H1 (cell line): ENCODE measurements around the gene TIMP4. TPM values are rescaled to one million over a fixed set of nuclear protein-coding genes. Genes with fewer than 3 reads are reported as not detected.

Experiments
- CTCF ChIA-PET: fragments of 300-600 bp; sonication (Branson Sonifier 250); formaldehyde crosslinking; loops from one replicate; lab custom pipeline; 2021; ENCODE audit not compliant: partially characterized antibody; lab: Charles Lee
- POLR2A ChIA-PET: fragments of 300-600 bp; sonication (Branson Sonifier 250); formaldehyde crosslinking; loops from one replicate; lab custom pipeline; 2021; ENCODE audit warnings: inconsistent platforms; ENCODE audit not compliant: partially characterized antibody; lab: Charles Lee
- DNase-seq, 2 experiments: peaks; one replicate each; pipeline versions ENCODE4 v3.0.0 to v3.0.0-alpha.2; 2010 to 2022; ENCODE audit warnings: low spot score in 2 of 2, low read depth in 1 of 2, mixed read lengths in 1 of 2
- FAIRE-seq: peaks from 2 replicates; lab custom pipeline; 2011; peaks lifted over from hg19 to GRCh38; lab: Jason Lieb, UNC
- H2AFZ ChIP-seq: 2 replicates; pipeline ENCODE4 v1.8.1; 2012; ENCODE audit warnings: low read length, inconsistent platforms
- H2AK5ac ChIP-seq: 2 replicates; pipeline ENCODE4 v1.6.1; 2013; ENCODE audit warnings: low read depth, low read length
- H2BK120ac ChIP-seq: replicated peaks from 2 replicates; pipeline ENCODE3; 2013; ENCODE audit warnings: low read depth, low read length, inconsistent platforms
- H2BK12ac ChIP-seq: 2 replicates; pipeline ENCODE4 v1.6.1; 2013; ENCODE audit warnings: low read depth, low read length
- H2BK15ac ChIP-seq: 2 replicates; pipeline ENCODE4 v1.6.1; 2013; ENCODE audit warnings: low read length
- H2BK20ac ChIP-seq: 2 replicates; pipeline ENCODE4 v1.6.1; 2013; ENCODE audit warnings: low read length
- H2BK5ac ChIP-seq: 2 replicates; pipeline ENCODE4 v1.6.1; 2013; ENCODE audit warnings: low read depth, low read length
- H3K14ac ChIP-seq: 2 replicates; pipeline ENCODE4 v1.6.1; 2013; ENCODE audit warnings: inconsistent platforms; ENCODE audit not compliant: insufficient read length
- H3K18ac ChIP-seq: 2 replicates; pipeline ENCODE4 v1.6.1; 2013; ENCODE audit warnings: low read length; ENCODE audit errors: extremely low read depth
- H3K23ac ChIP-seq: 2 replicates; pipeline ENCODE4 v1.6.1; 2013; ENCODE audit warnings: inconsistent platforms; ENCODE audit not compliant: insufficient read length
- H3K23me2 ChIP-seq: 2 replicates; pipeline ENCODE4 v1.6.1; 2013; ENCODE audit warnings: low read depth, low read length
- H3K27ac ChIP-seq: 2 replicates; pipeline ENCODE4 v1.6.1; 2011; ENCODE audit warnings: low read depth, low read length, inconsistent platforms
- H3K27me3 ChIP-seq, 4 experiments: replicated peaks in 1 of 4; 1 replicate in 1 of 4; 2 replicates in 3 of 4; pipeline versions ENCODE4 v1.6.1 to v1.8.1; 2011 to 2013; ENCODE audit warnings: low read length in 3 of 4, mild to moderate bottlenecking in 3 of 4, inconsistent platforms in 2 of 4, mixed read lengths in 2 of 4, moderate library complexity in 1 of 4; ENCODE audit not compliant: control insufficient read depth in 3 of 4, insufficient read depth in 3 of 4; ENCODE audit errors: extremely low read depth in 1 of 4
- H3K36me3 ChIP-seq, 4 experiments: 2 replicates each; pipeline versions ENCODE4 v1.6.1 to v1.8.1; 2011 to 2013; ENCODE audit warnings: mild to moderate bottlenecking in 4 of 4, low read length in 3 of 4, moderate library complexity in 2 of 4, control low read depth in 1 of 4, inconsistent platforms in 1 of 4; ENCODE audit not compliant: insufficient read depth in 4 of 4, control insufficient read depth in 2 of 4
- H3K4ac ChIP-seq: replicated peaks from 2 replicates; pipeline ENCODE3; 2013; ENCODE audit warnings: low read length, low read depth, mixed read lengths, inconsistent platforms; ENCODE audit not compliant: insufficient read length
- H3K4me1 ChIP-seq, 4 experiments: replicated peaks in 1 of 4; 1 replicate in 1 of 4; 2 replicates in 3 of 4; pipeline versions ENCODE4 v1.6.1 to v1.8.1; 2011 to 2013; ENCODE audit warnings: low read length in 3 of 4, inconsistent platforms in 2 of 4, mixed read lengths in 1 of 4; ENCODE audit not compliant: insufficient read depth in 4 of 4, control insufficient read depth in 3 of 4
- H3K4me2 ChIP-seq, 2 experiments: 2 replicates each; pipeline versions ENCODE4 v1.6.1 to v1.8.1; 2011 to 2013; ENCODE audit warnings: low read depth in 2 of 2, low read length in 2 of 2, control low read depth in 1 of 2, inconsistent platforms in 1 of 2, mild to moderate bottlenecking in 1 of 2; ENCODE audit not compliant: insufficient read depth in 1 of 2
- H3K4me3 ChIP-seq, 4 experiments: fragments of 200-600, 300-600 bp in 1 of 4; sonication (generic), shearing (Covaris generic), sonication (Bioruptor Twin) in 1 of 4; 2 replicates each; pipeline versions ENCODE4 v1.5.1 to v1.8.1; 2011 to 2016; ENCODE audit warnings: low read length in 4 of 4, low read depth in 3 of 4, control low read depth in 2 of 4, inconsistent platforms in 2 of 4, mild to moderate bottlenecking in 2 of 4, mixed read lengths in 1 of 4, moderate library complexity in 1 of 4; ENCODE audit not compliant: insufficient read depth in 2 of 4; ENCODE audit errors: extremely low read depth in 1 of 4
- H3K56ac ChIP-seq: replicated peaks from 2 replicates; pipeline ENCODE3; 2013; ENCODE audit warnings: low read depth, mild to moderate bottlenecking, mixed read lengths, low read length, inconsistent platforms; ENCODE audit not compliant: insufficient read length
- H3K79me1 ChIP-seq: 2 replicates; pipeline ENCODE4 v1.6.1; 2013; ENCODE audit warnings: low read depth, low read length, control low read depth
- H3K79me2 ChIP-seq, 2 experiments: 2 replicates each; pipeline versions ENCODE4 v1.6.1 to v1.8.1; 2012 to 2013; ENCODE audit warnings: low read length in 2 of 2, mild to moderate bottlenecking in 2 of 2, inconsistent platforms in 1 of 2; ENCODE audit not compliant: insufficient read depth in 2 of 2, control insufficient read depth in 1 of 2
- H3K9ac ChIP-seq, 4 experiments: replicated peaks in 1 of 4; 1 replicate in 1 of 4; 2 replicates in 3 of 4; pipeline versions ENCODE4 v1.6.1 to v1.8.1; 2011 to 2013; ENCODE audit warnings: low read depth in 3 of 4, low read length in 3 of 4, control low read depth in 2 of 4, mild to moderate bottlenecking in 2 of 4, moderate library complexity in 2 of 4, inconsistent platforms in 1 of 4; ENCODE audit errors: extremely low read depth in 1 of 4
- H3K9me3 ChIP-seq, 2 experiments: 2 replicates each; pipeline versions ENCODE4 v1.6.1 to v1.8.1; 2012 to 2013; ENCODE audit warnings: mild to moderate bottlenecking in 2 of 2, moderate library complexity in 2 of 2, control low read depth in 1 of 2, inconsistent platforms in 1 of 2, low read depth in 1 of 2, low read length in 1 of 2, mixed read lengths in 1 of 2; ENCODE audit not compliant: insufficient read depth in 2 of 2
- H4K20me1 ChIP-seq, 2 experiments: replicated peaks in 1 of 2; 2 replicates each; pipeline versions ENCODE3 to v1.8.1; 2011 to 2013; ENCODE audit warnings: inconsistent platforms in 2 of 2, low read length in 2 of 2, mild to moderate bottlenecking in 1 of 2; ENCODE audit not compliant: insufficient read depth in 2 of 2, control insufficient read depth in 1 of 2
- H4K5ac ChIP-seq: 2 replicates; pipeline ENCODE4 v1.6.1; 2013; ENCODE audit warnings: low read length, low read depth, mixed read lengths, inconsistent platforms; ENCODE audit not compliant: insufficient read length
- H4K8ac ChIP-seq: 2 replicates; pipeline ENCODE4 v1.8.0; 2013; ENCODE audit warnings: mild to moderate bottlenecking, moderate library complexity, low read length, inconsistent platforms; ENCODE audit not compliant: insufficient read depth; ENCODE audit errors: extremely low read depth
- H4K91ac ChIP-seq: replicated peaks from 2 replicates; pipeline ENCODE3; 2013; ENCODE audit warnings: low read length, mixed read lengths, inconsistent platforms; ENCODE audit not compliant: insufficient read length
- BACH1 ChIP-seq: IDR thresholded peaks from 2 replicates; pipeline ENCODE4 v1.6.1; 2012; ENCODE audit warnings: low read length, improper control_type of control experiment
- CHD1 ChIP-seq: IDR thresholded peaks from 2 replicates; pipeline ENCODE4 v1.6.1; 2012; ENCODE audit warnings: low read depth, low read length, improper control_type of control experiment
- EP300 ChIP-seq, 2 experiments: IDR thresholded peaks; 1 replicate in 1 of 2; 2 replicates in 1 of 2; pipeline ENCODE4 v1.6.1; 2011 to 2012; ENCODE audit warnings: low read depth in 2 of 2, low read length in 2 of 2, mild to moderate bottlenecking in 2 of 2, borderline replicate concordance in 1 of 2, inconsistent platforms in 1 of 2, moderate library complexity in 1 of 2
- GTF2F1 ChIP-seq: IDR thresholded peaks from 2 replicates; pipeline ENCODE4 v1.6.1; 2012; ENCODE audit warnings: low read depth, low read length, improper control_type of control experiment, borderline replicate concordance
- JUN ChIP-seq: IDR thresholded peaks from 2 replicates; pipeline ENCODE4 v1.6.1; 2011; ENCODE audit warnings: low read depth, mild to moderate bottlenecking, improper control_type of control experiment, low read length
- KDM1A ChIP-seq: fragments of 200-600, 300-600 bp; sonication (generic); IDR thresholded peaks from 2 replicates; pipeline ENCODE4 v1.7.1; 2016; ENCODE audit warnings: mild to moderate bottlenecking, low read length, borderline replicate concordance
- MAFK ChIP-seq: IDR thresholded peaks from 2 replicates; pipeline ENCODE4 v1.6.1; 2012; ENCODE audit warnings: low read depth, mild to moderate bottlenecking, improper control_type of control experiment, low read length
- POLR2A ChIP-seq, 2 experiments: IDR thresholded peaks; 1 replicate in 1 of 2; 2 replicates in 1 of 2; pipeline ENCODE4 v1.6.1; 2011; ENCODE audit warnings: low read depth in 2 of 2, low read length in 2 of 2, mild to moderate bottlenecking in 2 of 2; ENCODE audit errors: control extremely low read depth in 1 of 2
- POLR2AphosphoS5 ChIP-seq: IDR thresholded peaks from 2 replicates; pipeline ENCODE4 v1.6.1; 2011; ENCODE audit warnings: low read depth, low read length
- SIRT6 ChIP-seq: IDR thresholded peaks from one replicate; pipeline ENCODE4 v1.7.1; 2012; ENCODE audit warnings: low read length, inconsistent platforms
- TCF12 ChIP-seq: IDR thresholded peaks from 2 replicates; pipeline ENCODE4 v1.6.1; 2011; ENCODE audit warnings: low read depth, mild to moderate bottlenecking, low read length
- TEAD4 ChIP-seq: IDR thresholded peaks from 2 replicates; pipeline ENCODE4 v1.6.1; 2012; ENCODE audit warnings: low read depth, low read length, inconsistent platforms, mixed read lengths
- WGBS, 2 experiments: shearing (Covaris generic) in 1 of 2; methylation state at CpG; one replicate each; pipeline versions ENCODE4 v1.1.6 to v1.1.7; 2013 to 2015; ENCODE audit warnings: low lambda C conversion rate in 2 of 2, mixed read lengths in 2 of 2, inconsistent platforms in 1 of 2, low coverage in 1 of 2, missing lambda C conversion rate in 1 of 2; ENCODE audit not compliant: insufficient replicate concordance in 2 of 2, insufficient coverage in 1 of 2, insufficient read length in 1 of 2; ENCODE audit errors: extremely low coverage in 1 of 2, missing lambda C conversion rate in 1 of 2; 5-methylcytosine and 5-hydroxymethylcytosine counted together
- polyA plus RNA-seq, 7 experiments: library from polyadenylated mRNA; depleted of rRNA in 3 of 7; stranded (reverse) in 5 of 7; unstranded in 2 of 7; fragments of >200 nt in 5 of 7; fragments of 200-250 nt in 2 of 7; gene quantifications; 1 replicate in 5 of 7; 2 replicates in 1 of 7; 4 replicates in 1 of 7; pipeline versions ENCODE4 v1.2.1 to v1.2.3, GENCODE V29; 2011 to 2013; ENCODE audit warnings: missing spikeins in 2 of 7, mixed read lengths in 2 of 7
- total RNA-seq: library from RNA; stranded (reverse); fragmentation: NEBNext Ultra II Directional; extraction: Animal tissue kit (Norgen Biotek cat#: 25700); gene quantifications from 2 replicates; pipeline ENCODE4 v1.2.1, GENCODE V29; 2021
- TF ChIP-seq, protein P1 (sequence below): IDR thresholded peaks from 2 replicates; pipeline ENCODE4 v1.6.1; 2012; ENCODE audit warnings: inconsistent platforms
- TF ChIP-seq, protein P2 (sequence below): IDR thresholded peaks from 2 replicates; pipeline ENCODE4 v1.6.1; 2012; ENCODE audit warnings: inconsistent platforms

TIMP4 gene
- total and polyA plus RNA-seq, 2 of the 8 experiments (the other 6 are each of a cell fraction or from before 2014, with no cell fraction given): 5.1 to 8.7 TPM

DNA sequence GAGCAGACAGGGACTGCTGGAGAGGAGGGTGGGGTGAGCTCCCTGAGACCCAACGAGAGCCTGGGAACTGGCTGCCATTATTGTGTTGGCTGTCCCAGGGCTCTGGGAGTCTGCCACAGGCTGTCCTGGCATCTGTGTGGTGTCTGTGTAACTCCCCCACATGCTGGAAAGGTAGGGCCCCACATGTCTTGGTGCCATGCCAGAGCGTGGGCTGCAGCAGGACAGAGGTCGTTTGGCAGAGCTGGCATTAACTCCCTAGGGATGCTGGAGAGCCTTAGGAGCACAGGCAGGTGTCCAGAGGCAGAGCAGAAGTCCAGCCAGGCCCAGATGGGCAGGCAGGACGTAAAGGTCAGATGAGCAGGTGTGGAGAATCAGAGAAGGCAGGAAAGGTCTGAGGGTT is 9.7 kb downstream of the TIMP4 start:
- Histone ChIP-seq H3K4me2 (no peak overlapping the region), H2BK12ac (no peak overlapping the region), H3K14ac (no peak overlapping the region), H3K56ac (no peak overlapping the region), H3K36me3 (no peaks in the 10 kb centered on the region; a peak in 1 of 8 replicates), H3K79me1 (no peaks in the 10 kb centered on the region), H3K23ac (no peak overlapping the region), H4K5ac (no peak overlapping the region), H3K18ac (no peak overlapping the region), H4K8ac (no peak overlapping the region), H3K9ac (no peak overlapping the region), H2BK15ac (no peak overlapping the region), H4K91ac (no peak overlapping the region), H3K4me1 (no peaks in the 10 kb centered on the region), H2BK20ac (no peak overlapping the region), H2BK5ac (no peak overlapping the region), H3K79me2 (no peaks in the 10 kb centered on the region), H3K23me2 (no peaks in the 10 kb centered on the region), H4K20me1 (no peaks in the 10 kb centered on the region), H3K9me3 (no peaks in the 10 kb centered on the region), H3K4me3 (no peak overlapping the region), H2AFZ (no peak overlapping the region), H3K27ac (no peak overlapping the region), H3K27me3 (no peaks in the 10 kb centered on the region), H2BK120ac (no peak overlapping the region), H3K4ac (no peak overlapping the region), H2AK5ac (no peak overlapping the region)
- no peak for FAIRE-seq
- DNase-seq: no peak
- ChIA-PET POLR2A (interaction anchor here (1.3 kb wide), 1 partner anchor 24 kb away, joined by 3 read pairs; no protein-coding TSS in a partner anchor), CTCF (interaction anchor here (1.2 to 37.6 kb wide), 4 partner anchors 10 to 330 kb away, joined by 4 to 651 read pairs (median 14); no protein-coding TSS in a partner anchor)
- 87% methylated on average over 4 of the region's 4 CpGs; no CpG with 5 or more reads in 1 of the 2 experiments for WGBS, 2 experiments
- TF ChIP-seq, protein P1, sequence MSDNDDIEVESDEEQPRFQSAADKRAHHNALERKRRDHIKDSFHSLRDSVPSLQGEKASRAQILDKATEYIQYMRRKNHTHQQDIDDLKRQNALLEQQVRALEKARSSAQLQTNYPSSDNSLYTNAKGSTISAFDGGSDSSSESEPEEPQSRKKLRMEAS: no peak
- TF ChIP-seq, protein P2, sequence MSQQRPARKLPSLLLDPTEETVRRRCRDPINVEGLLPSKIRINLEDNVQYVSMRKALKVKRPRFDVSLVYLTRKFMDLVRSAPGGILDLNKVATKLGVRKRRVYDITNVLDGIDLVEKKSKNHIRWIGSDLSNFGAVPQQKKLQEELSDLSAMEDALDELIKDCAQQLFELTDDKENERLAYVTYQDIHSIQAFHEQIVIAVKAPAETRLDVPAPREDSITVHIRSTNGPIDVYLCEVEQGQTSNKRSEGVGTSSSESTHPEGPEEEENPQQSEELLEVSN: no peak
- TF ChIP-seq JUN (no peak), MAFK (no peak), SIRT6 (no peak), KDM1A (no peak), POLR2A (IDR thresholded peaks at IDR 0.05; ENCODE audit: control extremely low read depth in 1 of 2, low read depth in 2 of 2, low read length in 2 of 2) (no peak), TEAD4 (no peak), POLR2AphosphoS5 (no peak), EP300 (IDR thresholded peaks at IDR 0.05; ENCODE audit: borderline replicate concordance in 1 of 2, low read depth in 2 of 2, low read length in 2 of 2) (no peak), BACH1 (no peak), CHD1 (no peak), GTF2F1 (no peak), TCF12 (no peak)
